Retinal pigment epithelial cell (primary cell): ENCODE results near the gene PDZRN3.

Source experiments
- DNase-seq: peaks from one replicate; pipeline ENCODE4 v3.0.0-alpha.2; 2010; ENCODE audit warnings: low read depth
- H3K4me3 ChIP-seq: 2 replicates; pipeline ENCODE4 v1.5.1; 2011; ENCODE audit warnings: mild to moderate bottlenecking, low read length, control low read depth, moderate library complexity
- CTCF ChIP-seq: conservative IDR thresholded peaks from 2 replicates; pipeline ENCODE4 v1.5.1; 2011; ENCODE audit warnings: low read depth, low read length, control low read depth, inconsistent platforms

PDZRN3 gene

GRCh38 chr3:73605412-73605811 lies 19.3 kb downstream of the PDZRN3 start:
- no peak overlapping the region for H3K4me3 ChIP-seq
- DNase-seq: no peak
- no peak for TF ChIP-seq CTCF

GRCh38 chr3:73604451-73604850 lies 20.3 kb downstream of the PDZRN3 start:
- no peak for TF ChIP-seq CTCF
- H3K4me3 ChIP-seq: no peak overlapping the region
- no peak for DNase-seq

GRCh38 chr3:73603762-73604171 lies 21.0 kb downstream of the PDZRN3 start:
- DNase-seq: no peak
- TF ChIP-seq CTCF: no peak
- H3K4me3 ChIP-seq: no peak overlapping the region

- no peak for TF ChIP-seq CTCF
- DNase-seq: no peak
- H3K4me3 ChIP-seq: no peak overlapping the region
Measured at GRCh38 chr3:73602170-73602569, 22.6 kb downstream of the PDZRN3 start.

- DNase-seq: no peak
- H3K4me3 ChIP-seq: no peak overlapping the region
- TF ChIP-seq CTCF: no peak
Measured at GRCh38 chr3:73601481-73601880, 23.3 kb downstream of the PDZRN3 start.

GRCh38 chr3:73601011-73601410 lies 23.7 kb downstream of the PDZRN3 start:
- no peak overlapping the region for H3K4me3 ChIP-seq
- no peak for TF ChIP-seq CTCF
- DNase-seq: no peak

- no peak for DNase-seq
Measured at GRCh38 chr3:73600293-73600938, 24.3 kb downstream of the PDZRN3 start.

More at GRCh38 chr3:73600293-73600938, 24.3 kb downstream of the PDZRN3 start:
- H3K4me3 ChIP-seq: no peak overlapping the region
- TF ChIP-seq CTCF: no peak
